Activated naive CD8-positive, alpha-beta T cell treated with anti-CD3 and anti-CD28 coated beads, Interleukin-2, amount 50 U/mL, for 16 hours (primary cell): ENCODE measurements around the gene GATAD2A.
A peak's percentile ranks its signal among the peaks of the same experiment; 100 is the strongest.
"Not testable (repeated sequence)": the region's sequence is repeated elsewhere in the genome, so short reads cannot be mapped to it uniquely, and the experiment has no call there.

Experiments
- DNase-seq: peaks from one replicate; pipeline ENCODE4 v3.0.0-alpha.2; 2020; ENCODE audit warnings: low read depth, low spot score

Gene GATAD2A

DNA sequence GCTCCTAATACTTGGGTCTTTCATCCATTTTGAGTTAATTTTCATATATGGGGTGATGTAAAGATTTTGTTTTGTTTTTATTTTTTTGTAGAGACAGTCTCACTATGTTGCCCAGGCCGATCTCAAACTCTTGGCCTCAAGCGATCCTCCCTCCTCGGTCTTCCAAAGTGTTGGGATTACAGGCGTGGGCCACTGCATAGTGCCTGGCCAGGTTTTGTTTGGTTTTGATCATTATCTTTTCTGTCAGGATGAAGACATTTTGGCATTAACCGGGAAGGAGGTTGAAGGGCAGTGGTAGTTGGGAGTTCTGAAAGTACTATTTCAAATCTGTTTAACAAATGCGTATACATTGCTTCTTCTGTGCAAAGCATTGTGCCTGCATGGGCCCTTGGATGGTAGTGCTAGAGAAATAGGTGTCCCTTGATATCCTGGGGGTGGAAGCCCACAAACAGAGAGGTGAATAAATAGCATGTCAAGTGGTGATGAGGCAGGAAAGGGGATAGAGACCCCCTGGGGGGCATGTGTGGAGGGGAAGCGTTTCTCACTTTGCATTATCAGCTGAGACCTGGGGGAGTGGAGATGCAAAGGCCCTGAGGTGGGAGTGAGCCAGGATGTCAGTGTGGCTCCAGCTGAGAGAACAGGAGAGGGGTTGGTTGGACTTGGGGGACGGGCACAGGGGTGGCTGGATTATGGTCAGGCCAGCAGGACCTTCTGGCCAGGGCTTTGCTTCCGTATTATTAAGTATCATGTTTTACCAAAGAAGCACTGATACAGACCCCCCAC, 41.4 kb downstream of the GATAD2A start:
- DNase-seq = no peak

DNA sequence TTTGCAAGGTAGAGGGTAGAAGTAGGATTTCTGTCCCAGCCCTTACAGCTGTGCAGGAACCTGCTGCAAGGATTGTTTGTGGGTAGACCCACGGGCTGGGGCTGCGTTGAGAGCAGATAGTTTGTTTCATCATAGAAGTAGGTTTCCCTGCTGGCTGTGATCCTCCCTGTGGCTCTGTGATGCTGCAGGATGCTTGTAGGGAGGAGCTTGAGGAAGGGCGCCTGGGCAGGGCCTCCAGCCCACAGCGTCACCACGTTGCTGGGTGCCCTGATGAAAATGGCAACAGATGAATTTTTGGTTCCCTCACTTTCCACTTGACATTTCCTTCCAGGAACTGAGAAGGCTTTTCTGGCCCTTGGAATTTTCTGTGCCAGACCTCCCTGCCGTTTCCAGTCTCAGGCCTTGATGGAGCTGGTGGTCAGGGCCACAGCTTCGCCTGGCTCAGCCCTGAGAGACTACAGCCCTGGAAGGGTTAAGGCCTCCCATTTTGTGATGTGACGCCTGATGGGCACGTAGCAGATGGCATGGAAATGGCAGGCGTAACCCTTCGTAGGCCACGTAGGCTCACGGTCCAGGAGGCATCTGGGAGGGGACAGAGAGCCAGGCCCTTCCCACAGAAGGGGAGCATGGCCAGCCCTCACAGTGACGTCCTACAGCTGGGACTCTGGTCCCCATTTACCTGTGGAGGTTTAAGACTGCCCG, 42.2 kb downstream of the GATAD2A start:
- no peak for DNase-seq

DNA sequence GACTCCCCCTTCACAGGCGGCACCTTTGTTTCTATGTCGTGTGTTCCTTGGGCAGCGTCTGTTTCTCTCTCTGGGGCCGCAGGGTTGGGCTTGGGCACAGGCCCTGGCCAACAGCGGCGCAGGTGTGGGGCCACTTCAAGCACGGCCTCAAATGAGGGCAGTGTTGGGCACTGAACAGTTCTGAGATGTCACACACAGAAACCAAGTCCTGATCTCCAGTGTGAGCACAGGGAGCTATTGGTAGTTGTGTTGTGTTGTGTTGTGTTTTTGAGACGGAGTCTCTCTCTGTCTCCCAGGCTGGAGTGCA, 42.7 kb downstream of the GATAD2A start:
- DNase-seq = no peak

DNA sequence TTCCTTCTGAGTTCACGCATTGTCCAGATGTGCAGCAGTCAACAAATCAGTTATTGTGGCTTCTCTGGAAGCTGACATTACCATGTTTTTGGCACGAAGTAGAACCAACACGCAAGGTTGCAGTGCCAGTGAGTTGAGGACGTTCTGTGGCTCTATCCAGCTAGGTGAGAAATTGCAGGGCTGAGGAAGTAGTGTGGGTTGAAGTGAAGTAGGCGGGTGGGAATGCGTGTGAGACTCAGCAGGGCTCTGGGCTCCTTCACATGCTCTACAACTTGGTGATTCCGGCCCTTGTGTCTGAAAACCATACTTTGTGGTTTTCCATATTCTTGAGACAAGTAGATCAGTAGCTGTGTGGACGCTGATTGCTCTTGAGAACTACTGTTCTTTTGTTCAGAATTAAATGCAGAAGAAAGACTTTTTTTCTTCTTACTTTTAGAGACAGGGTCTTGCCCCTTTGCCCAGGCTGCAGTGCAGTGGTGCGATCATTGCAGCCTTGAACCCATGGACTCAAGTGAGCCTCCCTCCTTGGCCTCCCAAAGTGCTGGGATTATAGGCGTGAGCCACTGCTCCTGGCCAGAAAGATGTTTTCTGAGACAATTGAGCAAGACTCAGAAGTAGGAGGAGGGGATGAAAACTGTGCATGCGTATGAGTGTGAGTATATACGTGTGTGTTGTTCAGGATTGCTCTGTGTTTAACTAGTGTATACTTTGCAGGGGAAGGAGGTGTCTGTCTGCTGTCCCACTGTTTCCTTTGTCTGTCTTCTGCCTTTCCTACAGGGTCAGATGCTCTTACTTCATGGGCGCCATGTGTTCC, 46.2 kb downstream of the GATAD2A start:
- DNase-seq = no peak

DNA sequence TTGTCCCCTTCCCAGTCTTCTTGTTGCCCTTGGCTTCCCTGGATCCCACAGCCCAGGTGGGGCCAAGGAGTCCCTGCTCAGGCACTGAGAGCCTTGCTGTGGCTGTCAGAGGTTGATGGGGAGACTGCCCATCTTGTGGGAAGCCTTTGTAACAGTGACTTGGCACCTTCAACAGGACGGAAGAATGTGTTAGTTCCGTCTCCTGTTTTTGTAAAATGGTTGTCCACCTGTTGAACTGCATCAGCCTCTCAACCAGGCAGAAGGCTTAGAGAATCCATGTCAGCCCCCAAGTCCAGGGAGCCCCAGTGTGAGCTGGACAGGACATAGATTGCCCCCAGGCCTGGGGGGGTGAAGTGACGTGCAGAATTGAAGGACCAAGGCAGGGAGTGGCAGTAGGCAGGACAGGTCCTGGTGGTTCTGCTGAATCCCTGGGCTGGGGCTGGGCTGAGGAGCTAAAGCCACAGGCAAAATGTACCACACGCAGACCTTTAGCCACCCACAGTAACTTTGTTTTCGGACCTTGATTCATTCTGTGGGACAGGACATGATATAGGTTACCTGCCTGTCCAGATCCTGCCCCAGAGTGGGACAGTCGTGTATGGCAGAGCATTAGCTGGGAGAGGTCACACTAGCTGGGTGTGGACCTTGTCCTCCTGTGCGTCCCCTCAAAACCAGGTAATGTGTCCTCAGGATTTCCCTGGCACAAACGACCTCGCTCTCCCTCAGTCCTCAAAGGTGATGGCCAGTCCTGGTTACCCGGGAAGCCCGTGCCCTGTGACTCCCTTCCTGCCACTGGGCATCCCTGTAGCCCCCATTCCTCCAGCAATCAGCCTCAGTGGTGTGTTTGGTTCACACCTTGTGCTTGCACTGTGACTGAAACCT, 47.0 kb downstream of the GATAD2A start:
- no peak for DNase-seq

DNA sequence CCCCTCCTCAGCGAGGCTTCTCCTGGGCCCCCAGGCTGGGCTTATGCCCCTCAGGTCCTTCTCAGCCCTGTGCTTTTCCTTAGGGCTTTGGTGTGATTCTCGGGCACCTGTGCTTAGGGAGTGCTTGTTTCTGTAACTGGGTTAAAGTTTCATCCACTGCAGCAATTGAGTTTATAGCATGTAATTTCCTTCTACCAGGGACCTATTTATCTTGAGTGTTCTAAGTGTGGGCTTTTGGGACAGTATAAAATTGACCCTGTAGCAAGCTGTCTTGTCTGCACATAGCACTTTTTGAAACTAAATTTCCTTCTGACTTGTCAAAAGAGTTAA, 47.6 kb downstream of the GATAD2A start:
- no peak for DNase-seq

DNA sequence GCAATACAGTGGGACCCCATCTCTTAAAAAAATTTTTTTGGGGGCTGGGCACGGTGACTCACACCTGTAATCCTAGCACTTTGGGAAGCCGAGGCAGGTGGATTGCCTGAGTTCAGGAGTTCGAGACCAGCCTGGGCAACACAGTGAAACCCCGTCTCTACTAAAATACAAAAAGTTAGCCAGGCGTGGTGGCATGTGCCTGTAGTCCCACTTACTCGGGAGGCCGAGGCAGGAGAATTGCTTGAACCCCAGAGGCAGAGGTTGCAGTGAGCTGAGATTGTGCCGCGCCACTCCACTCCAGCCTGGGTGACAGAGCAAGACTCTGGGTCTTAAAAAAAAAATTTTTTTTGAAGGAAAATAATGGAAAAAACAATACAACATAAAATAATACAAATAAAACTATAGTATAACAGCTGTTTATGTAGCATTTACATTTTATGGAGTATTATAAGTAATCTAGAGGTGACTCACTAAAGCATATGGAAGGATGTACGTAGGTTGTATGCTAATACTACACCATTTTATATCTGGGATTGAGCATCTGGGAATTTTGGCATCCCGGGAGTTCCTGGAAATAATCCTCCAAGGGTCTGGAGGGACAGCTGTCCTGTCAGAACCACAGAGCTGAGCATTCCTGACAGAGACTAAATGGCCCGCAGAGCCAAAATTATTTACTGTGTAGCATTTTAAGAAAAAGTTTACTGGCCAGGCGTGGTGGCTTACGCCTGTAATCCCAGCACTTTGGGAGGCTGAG, 49.9 kb downstream of the GATAD2A start:
- DNase-seq = not testable (repeated sequence)

DNA sequence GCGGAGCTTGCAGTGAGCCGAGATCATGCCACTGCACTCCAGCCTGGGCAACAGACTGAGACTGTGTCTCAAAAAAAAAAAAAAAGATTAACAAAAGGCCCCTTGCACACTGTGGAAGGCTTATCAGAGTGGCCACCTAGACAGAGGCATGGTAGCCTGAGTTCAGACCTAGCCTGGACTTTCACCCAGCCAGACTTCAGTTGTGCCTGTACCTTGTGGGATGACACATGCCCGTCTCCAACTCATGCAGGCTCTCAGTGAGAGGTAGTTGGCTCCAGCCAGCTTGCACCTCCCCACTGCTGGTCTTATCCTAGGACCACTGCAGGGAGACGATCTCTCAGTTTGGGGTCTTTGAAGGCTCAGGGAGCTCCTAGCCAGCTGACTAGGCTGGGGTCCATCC, 52.2 kb downstream of the GATAD2A start:
- no peak for DNase-seq

DNA sequence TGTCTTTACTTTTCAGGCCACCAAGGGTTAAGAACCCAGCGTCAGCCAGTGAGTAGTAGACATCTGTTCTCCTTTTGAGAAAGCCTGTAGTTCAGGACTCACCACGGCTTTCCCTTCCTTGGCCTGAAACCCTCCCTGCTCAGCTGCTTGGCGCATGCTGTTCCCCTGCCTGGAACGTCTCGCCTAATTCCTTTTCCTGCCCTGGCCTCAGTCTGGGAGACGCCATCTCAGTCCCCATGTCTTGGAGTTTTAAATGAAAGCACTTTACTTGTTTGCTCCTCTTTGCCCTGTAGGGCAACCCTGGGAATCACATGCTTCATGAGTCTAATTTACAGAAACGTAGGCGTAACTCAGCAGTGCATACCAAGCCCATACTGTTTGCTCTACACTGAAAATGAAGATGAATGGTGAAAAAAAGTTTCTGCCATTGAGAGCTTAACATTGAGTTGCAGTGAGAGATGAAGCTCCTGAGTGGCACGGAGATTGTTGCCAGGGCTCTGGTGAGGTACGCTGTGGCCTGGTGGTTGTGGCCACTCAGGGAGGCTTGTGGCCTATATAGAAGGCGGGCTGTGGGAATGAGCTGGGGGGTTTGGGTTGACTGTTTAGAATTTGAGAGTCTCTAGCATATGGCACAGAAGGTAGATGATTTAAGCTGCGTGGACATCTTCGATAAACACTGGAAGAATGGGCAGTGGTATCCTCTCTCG, 52.8 kb downstream of the GATAD2A start:
- DNase-seq = no peak

DNA sequence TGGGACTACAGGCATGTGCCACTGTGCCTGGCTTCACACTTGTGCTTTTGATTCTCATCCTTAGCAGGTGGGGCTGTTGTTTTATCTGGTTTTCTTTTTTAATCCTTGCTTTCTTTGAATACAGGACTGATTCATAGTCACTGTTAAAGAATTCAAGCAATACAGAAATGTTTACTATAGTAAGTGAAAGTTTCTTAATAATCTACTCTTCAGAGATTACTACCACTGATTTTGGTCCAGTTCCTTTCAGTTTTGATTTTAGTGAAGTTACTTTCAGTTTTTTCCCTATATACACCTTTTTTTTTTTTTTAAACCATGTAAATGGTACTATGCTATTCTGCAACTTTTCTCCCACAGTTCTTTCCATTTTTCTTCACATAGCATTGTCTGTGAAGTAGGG, 53.6 kb downstream of the GATAD2A start:
- DNase-seq = no peak

DNA sequence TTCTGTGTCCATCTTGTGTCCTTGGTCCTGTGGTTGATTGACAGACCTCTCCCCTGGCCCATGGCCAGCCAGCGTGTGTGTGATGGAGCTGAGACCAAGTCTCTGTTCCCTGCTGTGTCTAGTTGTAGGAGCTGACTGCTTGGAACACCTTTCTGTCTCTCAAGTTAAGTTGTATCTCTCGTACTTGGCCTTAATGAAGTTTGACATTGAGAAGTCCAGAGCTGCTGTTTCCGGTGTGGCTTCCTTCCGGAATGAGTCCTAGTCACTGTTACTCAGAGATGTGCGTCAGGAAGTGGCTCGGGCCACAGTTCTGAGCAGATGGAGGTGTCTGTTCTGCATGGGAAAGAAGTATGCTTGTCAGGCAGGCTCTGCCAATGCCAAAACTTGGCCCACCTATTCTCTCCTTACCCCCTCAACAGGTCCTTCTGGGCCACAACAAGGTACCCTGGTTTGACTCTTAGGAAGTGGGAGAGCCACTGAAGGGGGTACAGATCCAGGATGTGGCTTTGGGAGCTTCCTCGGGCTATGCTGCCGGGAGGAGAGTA, 54.3 kb downstream of the GATAD2A start:
- no peak for DNase-seq

DNA sequence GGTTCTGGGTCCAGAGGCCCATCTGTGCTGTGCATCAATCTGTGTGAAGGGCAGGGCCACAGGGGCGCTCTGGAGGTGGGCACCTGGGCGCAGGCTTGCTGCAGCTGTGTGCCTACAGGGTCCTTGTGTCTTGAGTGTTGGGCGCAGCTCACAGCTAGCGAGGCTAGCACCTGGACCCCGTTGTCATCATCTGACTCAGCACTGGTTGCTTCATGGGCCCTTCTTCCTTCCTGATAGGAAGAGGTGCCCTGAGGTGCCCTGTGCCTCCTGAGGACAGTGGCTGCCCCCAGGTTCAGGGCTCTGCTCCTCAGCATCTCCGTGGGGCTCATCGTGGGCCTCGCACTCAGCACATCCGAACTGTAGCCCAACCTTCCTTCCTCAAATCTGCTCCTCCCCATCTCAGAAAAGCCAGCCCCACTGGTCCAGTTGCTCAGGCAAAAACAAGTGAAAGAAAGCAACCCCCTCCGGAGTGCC, 54.8 kb downstream of the GATAD2A start:
- no peak for DNase-seq

DNA sequence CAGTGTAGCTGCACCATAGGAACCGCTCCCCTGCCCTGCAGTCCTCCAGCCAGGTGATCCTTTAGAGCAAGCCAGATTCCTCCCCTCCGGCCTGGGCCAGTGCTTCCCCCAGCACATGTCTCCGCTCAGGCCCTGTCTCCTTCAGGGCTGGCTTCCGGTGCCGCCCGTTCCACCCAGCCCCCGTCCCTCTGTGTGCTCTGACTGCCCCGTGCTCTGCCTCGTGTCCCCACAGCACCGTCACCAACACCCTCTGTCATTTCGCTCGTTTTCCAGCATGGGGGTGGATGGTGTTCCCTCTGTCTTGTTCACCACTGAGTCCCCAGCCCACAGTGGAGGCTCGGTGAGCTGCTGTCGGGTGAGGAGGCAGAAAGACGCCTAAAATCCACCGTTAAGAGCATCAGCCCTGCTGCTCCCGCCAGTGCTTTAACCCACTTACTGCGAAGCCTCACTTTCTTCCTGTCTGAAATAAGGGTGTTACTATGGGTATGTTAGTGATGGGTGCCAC, 55.3 kb downstream of the GATAD2A start:
- peak; percentile 29 for DNase-seq

DNA sequence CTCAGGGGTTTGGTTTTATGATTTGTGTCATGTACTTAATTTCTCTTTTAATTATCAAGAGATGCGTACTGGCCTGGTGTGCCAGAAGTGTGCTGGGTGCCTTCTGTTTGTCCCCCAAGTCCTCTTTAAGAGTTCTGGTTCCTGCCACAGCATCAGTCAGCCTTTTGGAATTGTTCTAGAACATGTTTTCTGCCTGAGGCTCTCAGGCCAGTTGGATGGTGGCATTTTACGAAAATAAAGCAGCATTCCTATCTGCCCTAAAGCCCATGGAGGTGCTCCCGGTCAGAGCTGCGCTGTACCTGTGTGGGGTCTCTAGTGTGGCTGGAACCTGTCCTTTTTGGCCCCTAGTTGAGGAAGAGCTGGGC, 55.8 kb downstream of the GATAD2A start:
- no peak for DNase-seq

DNA sequence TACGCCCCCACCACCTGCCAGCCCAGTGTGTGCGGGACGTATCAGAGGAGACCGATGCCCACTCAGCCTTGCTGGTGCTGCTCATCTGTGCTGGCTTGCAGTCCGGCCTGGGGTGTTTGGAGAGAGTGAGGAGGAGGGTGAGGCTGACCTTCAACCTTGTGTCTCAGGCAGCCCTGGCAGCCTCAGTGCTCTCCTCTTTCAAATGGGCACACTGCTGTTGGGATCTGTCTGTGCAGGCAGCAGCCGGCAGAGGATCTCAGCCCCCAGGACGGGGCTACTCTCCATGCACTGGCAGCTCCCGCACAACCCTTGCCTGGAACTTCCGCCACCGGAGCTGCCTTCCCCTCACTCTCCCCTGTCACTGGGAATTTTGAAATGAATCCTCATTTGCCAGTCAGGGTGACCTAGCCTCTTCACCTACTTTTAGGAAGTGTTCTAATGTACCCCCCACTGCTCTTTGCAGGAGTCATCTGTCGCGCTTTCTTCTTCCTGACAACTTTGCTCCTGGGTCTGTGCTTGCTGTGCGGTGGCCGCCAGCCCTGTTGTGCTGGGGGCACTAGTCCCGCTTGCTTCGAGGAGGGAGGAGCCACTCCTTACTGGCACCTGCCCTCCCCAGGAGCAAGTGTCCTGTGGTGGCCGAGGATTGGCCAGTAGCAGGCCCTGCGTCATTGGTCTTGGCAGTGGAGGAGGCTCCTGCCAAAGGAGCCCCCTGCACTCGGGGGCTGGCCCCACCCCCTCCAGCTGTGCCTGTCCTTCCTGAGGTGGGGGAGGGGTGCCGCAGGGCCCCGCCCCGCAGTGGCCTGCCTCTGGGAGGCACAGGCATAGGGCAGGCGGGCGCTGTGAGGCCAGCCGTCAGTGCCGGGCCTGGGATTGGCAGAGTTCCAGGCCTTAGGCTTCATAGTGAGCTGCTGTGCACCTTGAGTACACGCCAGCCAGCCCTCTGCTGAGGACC, 56.5 kb downstream of the GATAD2A start:
- no peak for DNase-seq

DNA sequence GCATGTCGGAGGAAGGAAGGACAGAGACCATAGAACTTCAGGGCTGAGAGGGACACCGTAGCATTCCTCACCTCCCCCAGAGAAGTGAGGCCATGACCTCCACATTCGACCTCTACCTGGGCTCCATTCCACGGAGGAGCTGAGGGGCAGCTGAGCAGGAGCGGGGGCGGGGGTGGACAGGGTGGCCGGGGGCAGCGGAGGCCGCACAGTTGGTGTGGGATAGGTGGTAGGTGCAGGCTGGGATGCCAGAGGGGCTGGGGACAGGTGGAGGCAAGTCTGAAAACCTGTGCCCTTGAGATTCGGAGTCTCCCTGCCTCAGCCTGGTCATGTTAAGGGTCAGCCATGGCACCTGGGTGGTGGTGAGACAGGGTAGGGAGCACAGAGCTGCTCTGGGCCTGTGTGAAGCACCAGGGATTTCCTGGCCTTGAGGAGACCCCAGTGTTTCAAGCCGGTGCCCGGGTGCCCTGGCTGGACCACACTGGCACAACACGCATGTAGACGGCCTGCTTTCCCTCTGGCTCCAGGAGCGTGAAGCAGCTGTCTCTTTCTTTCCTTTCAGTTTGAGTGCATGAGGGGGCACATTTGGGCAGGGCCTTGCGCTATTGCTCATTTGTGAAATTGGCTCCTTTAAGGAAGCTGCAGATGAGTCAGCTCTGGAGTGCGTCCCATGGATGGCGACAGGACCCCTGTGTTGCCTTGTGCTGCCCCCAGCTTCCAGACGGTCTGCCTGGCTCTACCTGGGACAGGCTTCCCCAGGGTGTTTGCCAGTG, 58.1 kb downstream of the GATAD2A start:
- no peak for DNase-seq

DNA sequence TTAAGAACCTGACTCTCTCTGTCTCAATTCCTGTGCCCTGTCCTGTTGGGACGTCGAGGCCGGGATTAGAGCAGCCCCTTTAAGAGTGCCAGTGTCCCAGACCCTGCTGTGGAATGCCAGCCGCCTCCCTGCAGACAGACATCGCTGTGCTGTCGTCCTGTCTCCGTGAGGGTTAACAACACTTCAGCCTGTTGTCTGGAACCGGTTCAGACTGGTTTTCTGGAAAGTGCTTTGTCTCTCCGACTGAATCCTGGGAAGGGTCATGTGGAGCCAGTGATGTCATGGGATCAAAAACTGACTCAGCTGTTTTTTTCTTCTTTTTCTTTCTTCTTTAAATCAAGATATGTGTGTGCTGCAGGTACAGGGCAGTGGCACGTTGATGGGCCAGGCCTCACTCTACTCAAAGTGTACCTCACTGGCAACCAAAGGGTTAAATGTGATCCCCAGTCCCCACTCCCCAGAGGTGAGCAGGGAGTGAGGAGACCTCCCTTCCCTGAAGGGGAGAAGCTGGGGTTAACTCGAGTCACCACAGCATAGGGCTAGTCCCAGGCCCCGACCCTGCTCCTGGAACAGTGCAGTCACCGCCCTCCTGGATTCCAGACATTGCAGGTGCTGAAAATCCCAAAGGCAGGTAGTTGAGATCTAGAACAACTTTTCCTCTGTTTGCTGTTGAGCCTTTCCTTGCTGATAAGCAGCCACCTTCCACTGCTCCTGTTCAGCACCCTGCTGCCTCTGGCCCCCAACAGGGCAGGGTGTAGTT, 59.0 kb downstream of the GATAD2A start:
- DNase-seq = no peak
